Measurements from ENCODE around the gene AP2A1.

DNA sequence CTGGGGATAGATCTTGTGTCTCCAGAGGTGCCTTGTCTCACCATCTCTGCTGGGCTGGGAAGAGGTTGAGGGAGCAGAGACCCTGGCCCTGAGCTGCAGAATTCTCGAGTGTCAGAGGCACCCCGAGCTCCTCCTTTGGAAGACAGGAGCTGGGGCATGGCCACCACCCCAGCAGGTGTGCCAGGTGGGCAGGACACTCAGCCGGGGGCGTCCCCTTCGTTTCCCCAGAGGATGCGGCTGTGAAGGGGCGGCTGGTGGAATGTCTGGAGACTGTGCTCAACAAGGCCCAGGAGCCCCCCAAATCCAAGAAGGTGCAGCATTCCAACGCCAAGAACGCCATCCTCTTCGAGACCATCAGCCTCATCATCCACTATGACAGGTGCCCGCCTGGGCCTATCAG, 31.8 kb downstream of the AP2A1 start:
- TF ChIP-seq CTCF (IDR thresholded peaks at IDR 0.05; ENCODE audit: poor library complexity, severe bottlenecking) = no peak
- no peak for TF ChIP-seq POLR2AphosphoS5 (IDR thresholded peaks at IDR 0.05)
- TF ChIP-seq RAD21 (conservative IDR thresholded peaks at IDR 0.05) = no peak
- no peak for TF ChIP-seq REST (IDR thresholded peaks at IDR 0.05; ENCODE audit: borderline replicate concordance)

Measured in neural cell (in vitro differentiated cells).